Middle frontal gyrus (tissue), 1 donor: Measurements from ENCODE around the gene SLC1A7.

Experiments used
- DNase-seq: peaks from one replicate; pipeline ENCODE4 v3.0.0-alpha.2; 2015; ENCODE audit warnings: low spot score; ENCODE audit errors: extremely low spot score

The SLC1A7 gene

GRCh38 chr1:53091841-53092645, 50.4 kb downstream of the SLC1A7 start:
- no peak for DNase-seq

- DNase-seq: no peak
Measured at GRCh38 chr1:53090227-53091147, 52.0 kb downstream of the SLC1A7 start.

GRCh38 chr1:53089478-53090226, 52.8 kb downstream of the SLC1A7 start:
- DNase-seq: no peak

GRCh38 chr1:53088616-53089300, 53.7 kb downstream of the SLC1A7 start:
- no peak for DNase-seq

- DNase-seq: no peak
Measured at GRCh38 chr1:53087332-53088285, 54.8 kb downstream of the SLC1A7 start.

GRCh38 chr1:53086491-53087070, 55.9 kb downstream of the SLC1A7 start:
- DNase-seq: no peak

GRCh38 chr1:53085405-53085804, 57.0 kb downstream of the SLC1A7 start:
- no peak for DNase-seq

DNA sequence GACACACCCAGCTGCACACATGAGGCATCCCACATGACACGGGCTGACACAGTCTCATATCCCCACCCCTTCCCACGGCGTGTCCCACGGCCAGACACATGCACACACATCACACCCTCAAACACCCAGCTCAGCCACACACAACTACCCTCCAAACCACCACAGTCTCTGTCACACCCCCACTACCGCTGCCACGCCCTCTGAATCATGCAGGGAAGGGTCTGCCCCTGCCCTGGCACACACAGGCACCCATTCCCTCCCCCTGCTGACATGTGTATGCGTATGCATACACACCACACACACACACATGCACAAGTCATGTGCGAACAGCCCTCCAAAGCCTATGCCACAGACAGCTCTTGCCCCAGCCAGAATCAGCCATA, 57.9 kb downstream of the SLC1A7 start:
- no peak for DNase-seq

GRCh38 chr1:53083636-53084588, 58.5 kb downstream of the SLC1A7 start:
- DNase-seq: no peak

DNA sequence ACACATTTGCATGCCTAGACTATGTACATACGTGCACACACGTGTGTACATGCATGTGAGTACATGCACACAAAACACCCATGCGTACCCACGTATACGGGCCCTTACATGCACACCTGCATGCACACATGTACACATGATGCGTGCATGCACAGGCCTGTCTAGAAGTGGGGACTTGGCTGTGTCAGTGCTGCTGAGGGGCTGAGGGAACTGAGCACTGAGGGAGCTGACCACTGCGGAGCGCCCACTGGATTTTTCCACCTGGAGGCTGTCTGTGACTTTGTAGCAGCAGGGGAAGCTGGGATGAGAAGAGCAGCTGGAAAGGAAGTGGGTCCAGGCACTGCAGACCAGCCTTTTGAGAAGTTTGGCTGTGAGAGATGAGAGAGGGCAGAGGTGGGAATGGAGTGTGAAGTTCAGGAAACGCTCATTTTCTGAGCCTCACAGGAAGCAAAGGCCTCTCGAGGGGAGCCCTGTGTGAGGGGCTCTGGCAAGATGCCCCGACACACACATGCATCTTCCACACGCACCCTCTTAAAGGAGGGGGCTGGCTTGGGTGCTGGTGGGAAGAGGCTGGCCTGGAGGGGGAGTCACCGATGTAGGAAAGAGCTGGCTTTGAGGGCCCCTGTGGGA, 59.5 kb downstream of the SLC1A7 start:
- no peak for DNase-seq

DNA sequence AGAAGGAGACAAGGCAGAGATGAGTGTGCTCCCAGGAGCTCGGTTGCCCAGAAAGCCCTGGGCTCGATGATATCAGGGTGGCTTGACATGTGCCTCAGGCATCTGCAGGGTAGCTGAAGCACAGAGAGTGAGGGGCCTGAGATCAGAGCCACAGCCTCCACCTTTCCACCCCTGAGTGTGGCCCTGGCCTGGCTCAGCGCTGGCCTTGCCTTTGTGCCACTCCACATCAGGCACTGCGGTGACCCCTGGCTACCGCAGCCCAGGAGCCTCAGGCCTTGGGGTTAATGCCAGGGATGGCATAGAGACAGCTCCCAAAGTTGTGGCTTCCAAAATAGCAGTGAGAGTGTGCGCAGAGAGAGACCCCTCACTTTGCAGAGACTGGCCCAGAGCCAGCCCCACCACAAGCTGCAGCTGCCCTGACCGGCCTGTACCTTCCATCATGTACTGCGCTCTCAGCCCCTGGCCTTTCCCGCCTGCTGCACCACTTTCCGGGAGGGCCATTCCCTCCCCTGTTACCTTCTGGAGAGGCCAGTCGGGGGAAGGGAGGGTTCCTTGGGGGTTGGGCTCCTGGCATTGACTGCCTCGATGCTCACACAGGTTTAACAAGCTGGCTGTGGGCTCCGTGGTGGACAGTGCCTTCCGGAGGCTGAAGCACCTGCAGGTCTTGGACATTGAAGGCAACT, 60.9 kb downstream of the SLC1A7 start:
- no peak for DNase-seq

DNA sequence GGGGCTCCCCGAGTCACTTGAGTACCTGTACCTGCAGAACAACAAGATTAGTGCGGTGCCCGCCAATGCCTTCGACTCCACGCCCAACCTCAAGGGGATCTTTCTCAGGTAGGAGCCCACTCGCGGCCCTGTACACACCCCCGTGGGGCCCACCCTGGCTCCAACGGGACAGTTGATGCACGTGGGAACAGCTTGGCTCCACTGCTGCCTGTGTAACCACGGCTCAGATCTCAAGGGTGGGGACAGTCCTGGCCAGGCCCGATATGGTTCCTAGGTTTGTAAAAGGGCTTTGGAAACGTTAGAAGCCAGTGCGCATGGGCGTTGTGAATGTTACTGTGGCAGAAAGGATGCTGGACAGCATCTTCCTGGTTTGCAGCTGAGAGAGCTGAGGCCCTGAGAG, 61.7 kb downstream of the SLC1A7 start:
- DNase-seq: no peak

- DNase-seq: no peak
Measured at GRCh38 chr1:53080041-53080440, 62.4 kb downstream of the SLC1A7 start.

- no peak for DNase-seq
Measured at GRCh38 chr1:53079251-53079650, 63.2 kb downstream of the SLC1A7 start.

GRCh38 chr1:53078333-53079101, 63.9 kb downstream of the SLC1A7 start:
- DNase-seq: no peak

GRCh38 chr1:53077599-53077965, 64.9 kb downstream of the SLC1A7 start:
- DNase-seq: no peak
